Panc1 (cell line): ENCODE results near the gene TMCC1. TPM values are rescaled to one million over a fixed set of nuclear protein-coding genes. Genes with fewer than 3 reads are reported as not detected.

ENCODE experiments used
- ATAC-seq: fragments of 200-7000 bp; cut with Tn5 transposase; 2 replicates; pipeline ENCODE4 v1.9.1; 2020; ENCODE audit warnings: mild to moderate bottlenecking, moderate library complexity
- Bru-seq: library from RNA; stranded (reverse); fragments of 400-500 nt; gene quantifications from one replicate; lab custom pipeline; 2021; lab: Mats Ljungman, UMichigan
- BruChase-seq, 2 experiments: library from RNA; stranded (reverse); fragments of 400-500 nt; gene quantifications; one replicate each; lab custom pipeline; 2021; lab: Mats Ljungman, UMichigan
- BruUV-seq: library from RNA; stranded (reverse); fragments of 400-500 nt; replicated peaks from 2 replicates; lab custom pipeline; 2021; lab: Mats Ljungman, UMichigan
- CTCF ChIA-PET: fragments of 300-600 bp; sonication (Branson Sonifier 250); formaldehyde crosslinking; loops from one replicate; lab custom pipeline; 2022; ENCODE audit warnings: antibody characterized with exemption; lab: Charles Lee
- POLR2A ChIA-PET: fragments of 300-600 bp; sonication (Branson Sonifier 250); formaldehyde crosslinking; loops from one replicate; lab custom pipeline; 2022; ENCODE audit warnings: antibody characterized with exemption; lab: Charles Lee
- DNase-seq: peaks from one replicate; pipeline ENCODE4 v3.0.0-alpha.2; 2010; ENCODE audit warnings: low read depth, low spot score
- H3K27ac ChIP-seq: 2 replicates; pipeline ENCODE4 v1.5.1; 2011; ENCODE audit warnings: mild to moderate bottlenecking, low read length, inconsistent platforms
- H3K27me3 ChIP-seq: fragments of 200-500 bp; sonication (Bioruptor generic); 2 replicates; pipeline ENCODE4 v1.6.0; 2014; ENCODE audit warnings: low read length, inconsistent platforms; ENCODE audit not compliant: control insufficient read depth, insufficient read depth
- H3K36me3 ChIP-seq: fragments of 200-500 bp; sonication (Bioruptor generic); 2 replicates; pipeline ENCODE4 v1.5.1; 2014; ENCODE audit warnings: inconsistent platforms, mild to moderate bottlenecking, low read length, moderate library complexity; ENCODE audit not compliant: control insufficient read depth, insufficient read depth
- H3K4me1 ChIP-seq: 2 replicates; pipeline ENCODE4 v1.5.1; 2011; ENCODE audit warnings: inconsistent platforms, mild to moderate bottlenecking, low read length, moderate library complexity; ENCODE audit not compliant: control insufficient read depth, insufficient read depth
- H3K4me3 ChIP-seq, 2 experiments: 2 replicates each; pipeline ENCODE4 v1.5.1; 2011 to 2012; ENCODE audit warnings: low read depth in 2 of 2, low read length in 2 of 2, mild to moderate bottlenecking in 2 of 2, inconsistent platforms in 1 of 2, moderate library complexity in 1 of 2
- H3K9me3 ChIP-seq: fragments of 200-500 bp; sonication (Bioruptor generic); 2 replicates; pipeline ENCODE4 v1.5.1; 2014; ENCODE audit warnings: low read depth, mild to moderate bottlenecking, inconsistent platforms, low read length, moderate library complexity; ENCODE audit not compliant: control insufficient read depth, insufficient read depth
- CTCF ChIP-seq: fragments of 450-650 bp; IDR thresholded peaks from 2 replicates; pipeline ENCODE4 v1.5.1; 2017; ENCODE audit warnings: mild to moderate bottlenecking
- POLR2AphosphoS5 ChIP-seq: IDR thresholded peaks from 2 replicates; pipeline ENCODE4 v1.6.1; 2012; ENCODE audit warnings: mild to moderate bottlenecking, low read depth, low read length, moderate library complexity
- SIN3A ChIP-seq: IDR thresholded peaks from 2 replicates; pipeline ENCODE4 v1.6.1; 2012; ENCODE audit warnings: low read depth, mild to moderate bottlenecking, low read length, moderate library complexity, borderline replicate concordance; ENCODE audit not compliant: insufficient read depth
- TCF7L2 ChIP-seq: IDR thresholded peaks from 2 replicates; pipeline ENCODE4 v1.6.1; 2011; ENCODE audit warnings: mild to moderate bottlenecking, low read depth, low read length, inconsistent platforms
- in situ Hi-C: cut with HindIII; loops from 2 replicates; pipeline ENCODE4 v1.10.0; 2016; ENCODE audit warnings: low sequenced_read_pairs, low pct_unique_long_range_greater_than_20kb
- intact Hi-C: fragments of 100-400 bp; cut with micrococcal nuclease; formaldehyde crosslinking; loops from one replicate; pipeline ENCODE4 v1.10.0; 2022; ENCODE audit not compliant: unreplicated experiment
- long read RNA-seq: library from polyadenylated mRNA; unstranded; transcript quantifications from one replicate; pipeline ENCODE4 v2.0.0, GENCODE V29; 2021; ENCODE audit not compliant: unreplicated experiment
- polyA plus RNA-seq: library from polyadenylated mRNA; unstranded; fragments of >200 nt; gene quantifications from one replicate; pipeline ENCODE4 v1.2.1, GENCODE V29; 2012; ENCODE audit warnings: missing spikeins; ENCODE audit not compliant: insufficient read length
- total RNA-seq: library from RNA; stranded (reverse); gene quantifications from one replicate; pipeline ENCODE4 v1.2.1, GENCODE V29; 2021; ENCODE audit not compliant: unreplicated experiment
- TF ChIP-seq, protein P1 (sequence below), 2 experiments: IDR thresholded peaks; 2 replicates each; pipeline ENCODE4 v1.6.1; 2011 to 2012; ENCODE audit warnings: low read depth in 2 of 2, control low read depth in 1 of 2, low read length in 1 of 2, mild to moderate bottlenecking in 1 of 2, moderate library complexity in 1 of 2; ENCODE audit not compliant: insufficient read depth in 1 of 2

Gene TMCC1
- total RNA-seq (33.2 TPM), Bru-seq, nascent RNA (percentile 85 among the genes with signal in this experiment), BruChase-seq, experiment 1, labeled RNA remaining after a 2-hour chase (percentile 81 among the genes with signal in this experiment), BruChase-seq, experiment 2, labeled RNA remaining after a 6-hour chase (percentile 77 among the genes with signal in this experiment)
- 15.3 TPM for polyA plus RNA-seq
- long read RNA-seq, partial matches to known transcripts, result 5 of 25 reads
- long read RNA-seq, other reads (novel, unspliced or antisense), result 20 of 25 reads

- POLR2A ChIA-PET, result no interaction called here
- Histone ChIP-seq H3K36me3 (no peaks in the 10 kb centered on the region), H3K27ac (peak within 1 kb of the TSS; percentile 95), H3K4me1 (peaks cover 39% of the 10 kb centered on the region), H3K9me3 (no peaks in the 10 kb centered on the region), H3K27me3 (no peaks in the 10 kb centered on the region), H3K4me3 (peak within 1 kb of the TSS; percentile 75 to 92)
- intact Hi-C loops, result no loop called here
- DNase-seq (peak; percentile 32), ATAC-seq (peak; percentile 94)
- no TSS peak for BruUV-seq
- CTCF ChIA-PET, result interaction anchor here (0.6 kb wide), 1 partner anchor 67 kb away, joined by 3 read pairs; no protein-coding TSS in a partner anchor
- TF ChIP-seq, protein P1, sequence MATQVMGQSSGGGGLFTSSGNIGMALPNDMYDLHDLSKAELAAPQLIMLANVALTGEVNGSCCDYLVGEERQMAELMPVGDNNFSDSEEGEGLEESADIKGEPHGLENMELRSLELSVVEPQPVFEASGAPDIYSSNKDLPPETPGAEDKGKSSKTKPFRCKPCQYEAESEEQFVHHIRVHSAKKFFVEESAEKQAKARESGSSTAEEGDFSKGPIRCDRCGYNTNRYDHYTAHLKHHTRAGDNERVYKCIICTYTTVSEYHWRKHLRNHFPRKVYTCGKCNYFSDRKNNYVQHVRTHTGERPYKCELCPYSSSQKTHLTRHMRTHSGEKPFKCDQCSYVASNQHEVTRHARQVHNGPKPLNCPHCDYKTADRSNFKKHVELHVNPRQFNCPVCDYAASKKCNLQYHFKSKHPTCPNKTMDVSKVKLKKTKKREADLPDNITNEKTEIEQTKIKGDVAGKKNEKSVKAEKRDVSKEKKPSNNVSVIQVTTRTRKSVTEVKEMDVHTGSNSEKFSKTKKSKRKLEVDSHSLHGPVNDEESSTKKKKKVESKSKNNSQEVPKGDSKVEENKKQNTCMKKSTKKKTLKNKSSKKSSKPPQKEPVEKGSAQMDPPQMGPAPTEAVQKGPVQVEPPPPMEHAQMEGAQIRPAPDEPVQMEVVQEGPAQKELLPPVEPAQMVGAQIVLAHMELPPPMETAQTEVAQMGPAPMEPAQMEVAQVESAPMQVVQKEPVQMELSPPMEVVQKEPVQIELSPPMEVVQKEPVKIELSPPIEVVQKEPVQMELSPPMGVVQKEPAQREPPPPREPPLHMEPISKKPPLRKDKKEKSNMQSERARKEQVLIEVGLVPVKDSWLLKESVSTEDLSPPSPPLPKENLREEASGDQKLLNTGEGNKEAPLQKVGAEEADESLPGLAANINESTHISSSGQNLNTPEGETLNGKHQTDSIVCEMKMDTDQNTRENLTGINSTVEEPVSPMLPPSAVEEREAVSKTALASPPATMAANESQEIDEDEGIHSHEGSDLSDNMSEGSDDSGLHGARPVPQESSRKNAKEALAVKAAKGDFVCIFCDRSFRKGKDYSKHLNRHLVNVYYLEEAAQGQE (IDR thresholded peaks at IDR 0.05; ENCODE audit: insufficient read depth in 1 of 2, low read depth in 2 of 2, low read length in 1 of 2), result no peak
- TF ChIP-seq SIN3A (0 out of 2 replicates have a peak, but pooled peaks have one; percentile 26), POLR2AphosphoS5 (peak; percentile 80)
- in situ Hi-C loops, result no loop called here
These were observed at the start of gene TMCC1 for GRCh38 chr3:129893581-129894070. TSS of gene TMCC1 (minus strand) at chr3:129893711.

DNA sequence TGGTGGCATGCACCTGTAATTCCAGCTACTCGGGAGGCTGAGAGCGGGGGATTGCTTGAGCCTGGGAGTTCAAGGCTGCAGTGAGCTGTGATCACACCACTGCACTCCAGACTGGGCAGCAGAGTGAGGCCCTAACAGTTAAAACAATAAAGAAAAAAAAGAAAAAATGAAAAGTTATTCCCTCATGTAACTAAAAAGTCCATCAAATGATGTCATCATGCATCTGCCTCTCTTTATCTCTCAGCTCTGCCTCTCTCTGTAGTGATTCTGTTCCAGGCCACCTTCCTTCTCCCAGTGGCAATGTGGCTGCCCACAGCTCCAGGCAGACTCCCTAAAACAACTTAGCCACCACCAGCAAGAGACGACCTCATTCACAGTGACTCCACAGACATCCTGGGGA is 49.5 kb upstream of the TMCC1 start:
- Histone ChIP-seq H3K9me3 (no peaks in the 10 kb centered on the region), H3K27ac (no peak overlapping the region), H3K36me3 (no peaks in the 10 kb centered on the region), H3K4me3 (no peak overlapping the region), H3K27me3 (peaks cover 5% of the 10 kb centered on the region; the same call in 1 of the 2 replicates), H3K4me1 (no peaks in the 10 kb centered on the region)
- no peak for ATAC-seq
- in situ Hi-C loops (no loop called here), intact Hi-C loops (loop anchor here (2.0 to 5.0 kb wide), 3 partner anchors 49 to 148 kb away; no protein-coding TSS in a partner anchor)
- BruUV-seq, result no TSS peak
- no peak for DNase-seq
- ChIA-PET CTCF (interaction anchor here (1.0 to 2.3 kb wide), 7 partner anchors 50 to 169 kb away, joined by 3 to 13 read pairs (median 5); no protein-coding TSS in a partner anchor), POLR2A (interaction anchor here (0.6 kb wide), 1 partner anchor 128 kb away, joined by 3 read pairs; no protein-coding TSS in a partner anchor)
- no peak for TF ChIP-seq CTCF
- no peak for TF ChIP-seq SIN3A
- TF ChIP-seq POLR2AphosphoS5, result no peak
- TF ChIP-seq TCF7L2, result no peak
- TF ChIP-seq, protein P1 (IDR thresholded peaks at IDR 0.05; ENCODE audit: insufficient read depth in 1 of 2, low read depth in 2 of 2, low read length in 1 of 2), result no peak
